Trophoblast cell (in vitro differentiated cells and primary cell): ENCODE measurements around the gene KCND2.

Experiments used
- DNase-seq, 2 donors: peaks; one replicate each; pipeline ENCODE4 v3.0.0-alpha.2; 2016
- H2AFZ ChIP-seq: 2 replicates; pipeline ENCODE4 v1.6.1; 2013; ENCODE audit warnings: low read length, moderate library complexity, mild to moderate bottlenecking; ENCODE audit not compliant: insufficient read depth, poor library complexity
- H2AK5ac ChIP-seq: 2 replicates; pipeline ENCODE4 v1.6.1; 2013; ENCODE audit warnings: mild to moderate bottlenecking, low read length
- H2BK120ac ChIP-seq: 2 replicates; pipeline ENCODE4 v1.6.1; 2013; ENCODE audit warnings: low read length, mild to moderate bottlenecking, moderate library complexity; ENCODE audit not compliant: insufficient read depth, poor library complexity
- H2BK12ac ChIP-seq: 2 replicates; pipeline ENCODE4 v1.6.1; 2013; ENCODE audit warnings: mild to moderate bottlenecking, low read length, moderate library complexity
- H2BK5ac ChIP-seq: 2 replicates; pipeline ENCODE4 v1.6.1; 2013; ENCODE audit warnings: low read length, low read depth, moderate library complexity, mild to moderate bottlenecking; ENCODE audit not compliant: poor library complexity
- H3K14ac ChIP-seq: 2 replicates; pipeline ENCODE4 v1.6.1; 2013; ENCODE audit warnings: mild to moderate bottlenecking, low read length
- H3K18ac ChIP-seq: 2 replicates; pipeline ENCODE4 v1.6.1; 2013; ENCODE audit warnings: mild to moderate bottlenecking, low read length
- H3K23ac ChIP-seq: 2 replicates; pipeline ENCODE4 v1.6.1; 2013; ENCODE audit warnings: low read length
- H3K27ac ChIP-seq: 2 replicates; pipeline ENCODE4 v1.5.1; 2013; ENCODE audit warnings: low read depth, mild to moderate bottlenecking, inconsistent platforms, low read length, moderate library complexity
- H3K27me3 ChIP-seq: 2 replicates; pipeline ENCODE4 v1.6.1; 2013; ENCODE audit warnings: inconsistent platforms, mild to moderate bottlenecking, low read length, moderate library complexity; ENCODE audit not compliant: insufficient read depth
- H3K36me3 ChIP-seq, 2 experiments: 1 replicate in 1 of 2; 2 replicates in 1 of 2; pipeline ENCODE4 v1.6.1; 2013; ENCODE audit warnings: low read length in 2 of 2, mild to moderate bottlenecking in 2 of 2, moderate library complexity in 1 of 2; ENCODE audit not compliant: insufficient read depth in 2 of 2, control insufficient read depth in 1 of 2
- H3K4ac ChIP-seq: 2 replicates; pipeline ENCODE4 v1.6.1; 2013; ENCODE audit warnings: low read depth, mild to moderate bottlenecking, low read length, moderate library complexity
- H3K4me1 ChIP-seq, 2 experiments: 1 replicate in 1 of 2; 2 replicates in 1 of 2; pipeline ENCODE4 v1.6.1; 2013; ENCODE audit warnings: low read length in 2 of 2, mild to moderate bottlenecking in 2 of 2, moderate library complexity in 1 of 2; ENCODE audit not compliant: insufficient read depth in 2 of 2, control insufficient read depth in 1 of 2
- H3K4me2 ChIP-seq: 2 replicates; pipeline ENCODE4 v1.6.1; 2013; ENCODE audit warnings: inconsistent platforms, mild to moderate bottlenecking, low read length, moderate library complexity
- H3K4me3 ChIP-seq: 2 replicates; pipeline ENCODE4 v1.5.1; 2013; ENCODE audit warnings: mild to moderate bottlenecking, low read depth, low read length, inconsistent platforms
- H3K79me1 ChIP-seq: one replicate; pipeline ENCODE4 v1.6.1; 2013; ENCODE audit warnings: low read length
- H3K79me2 ChIP-seq: 2 replicates; pipeline ENCODE4 v1.6.1; 2013; ENCODE audit warnings: low read length, mild to moderate bottlenecking; ENCODE audit not compliant: control insufficient read depth, insufficient read depth, poor library complexity
- H3K9ac ChIP-seq: 2 replicates; pipeline ENCODE4 v1.6.1; 2013; ENCODE audit warnings: mild to moderate bottlenecking, low read length
- H3K9me3 ChIP-seq: 2 replicates; pipeline ENCODE4 v1.6.1; 2013; ENCODE audit warnings: low read depth, mild to moderate bottlenecking, control low read depth, inconsistent platforms, low read length; ENCODE audit not compliant: insufficient read depth
- H4K12ac ChIP-seq: 2 replicates; pipeline ENCODE4 v1.6.1; 2013; ENCODE audit warnings: low read depth, mild to moderate bottlenecking, low read length, moderate library complexity
- H4K8ac ChIP-seq: 2 replicates; pipeline ENCODE4 v1.6.1; 2013; ENCODE audit warnings: low read depth, mild to moderate bottlenecking, low read length, moderate library complexity
- H4K91ac ChIP-seq: one replicate; pipeline ENCODE4 v1.6.1; 2013; ENCODE audit warnings: low read depth, mild to moderate bottlenecking, low read length, moderate library complexity
- WGBS: extraction: QIAGEN DNeasy Blood & Tissue Kit; methylation state at CpG from one replicate; pipeline ENCODE4 v1.1.7; 2013; ENCODE audit warnings: missing lambda C conversion rate; ENCODE audit not compliant: insufficient read length, insufficient coverage; ENCODE audit errors: extremely low coverage; 5-methylcytosine and 5-hydroxymethylcytosine counted together

KCND2 gene

GRCh38 chr7:120502132-120502531 is 229.2 kb downstream of the KCND2 start:
- H4K12ac ChIP-seq = no peak overlapping the region
- no peak overlapping the region for H2AK5ac ChIP-seq
- no peak overlapping the region for H3K14ac ChIP-seq
- no peak overlapping the region for H3K4me2 ChIP-seq
- no peak overlapping the region for H2AFZ ChIP-seq
- no peaks in the 10 kb centered on the region for H3K9me3 ChIP-seq
- H3K4me3 ChIP-seq = no peak overlapping the region
- no peak overlapping the region for H4K91ac ChIP-seq
- no CpG with 5 or more reads among the region's 1 CpG for WGBS
- H3K4me1 ChIP-seq = no peaks in the 10 kb centered on the region
- H3K18ac ChIP-seq = no peak overlapping the region
- no peaks in the 10 kb centered on the region for H3K79me1 ChIP-seq
- no peak overlapping the region for H2BK120ac ChIP-seq
- no peaks in the 10 kb centered on the region for H3K36me3 ChIP-seq
- no peak for DNase-seq
- no peak overlapping the region for H3K23ac ChIP-seq
- no peak overlapping the region for H4K8ac ChIP-seq
- H3K27ac ChIP-seq = no peak overlapping the region
- no peaks in the 10 kb centered on the region for H3K79me2 ChIP-seq
- no peaks in the 10 kb centered on the region for H3K27me3 ChIP-seq
- H2BK12ac ChIP-seq = no peak overlapping the region
- H3K4ac ChIP-seq = no peak overlapping the region
- H3K9ac ChIP-seq = no peak overlapping the region
- no peak overlapping the region for H2BK5ac ChIP-seq

- WGBS = no CpG with 5 or more reads among the region's 1 CpG
- Histone ChIP-seq H3K23ac (no peak overlapping the region), H2AFZ (no peak overlapping the region), H4K12ac (no peak overlapping the region), H3K4me3 (no peak overlapping the region), H3K14ac (no peak overlapping the region), H2BK12ac (no peak overlapping the region), H3K18ac (no peak overlapping the region), H3K4ac (no peak overlapping the region), H3K79me1 (no peaks in the 10 kb centered on the region), H3K27ac (no peak overlapping the region), H3K9me3 (no peaks in the 10 kb centered on the region), H3K9ac (no peak overlapping the region), H4K91ac (no peak overlapping the region), H2BK120ac (no peak overlapping the region), H3K27me3 (no peaks in the 10 kb centered on the region), H2AK5ac (no peak overlapping the region), H3K79me2 (no peaks in the 10 kb centered on the region), H3K4me2 (no peak overlapping the region), H4K8ac (no peak overlapping the region), H3K36me3 (no peaks in the 10 kb centered on the region), H3K4me1 (no peaks in the 10 kb centered on the region), H2BK5ac (no peak overlapping the region)
- peak in 1 of 2 donors; percentile 27 for DNase-seq
Measured at GRCh38 chr7:120502825-120503224, 229.8 kb downstream of the KCND2 start.

- Histone ChIP-seq H4K12ac (no peak overlapping the region), H3K14ac (no peak overlapping the region), H2BK120ac (no peak overlapping the region), H3K27me3 (no peaks in the 10 kb centered on the region), H3K9me3 (no peaks in the 10 kb centered on the region), H3K4ac (no peak overlapping the region), H2BK12ac (no peak overlapping the region), H3K4me2 (no peak overlapping the region), H4K91ac (no peak overlapping the region), H3K9ac (no peak overlapping the region), H3K4me1 (no peaks in the 10 kb centered on the region), H2AFZ (no peak overlapping the region), H3K4me3 (no peak overlapping the region), H3K36me3 (no peaks in the 10 kb centered on the region), H2AK5ac (no peak overlapping the region), H3K79me1 (no peaks in the 10 kb centered on the region), H3K79me2 (no peaks in the 10 kb centered on the region), H3K18ac (no peak overlapping the region), H3K27ac (no peak overlapping the region), H2BK5ac (no peak overlapping the region), H3K23ac (no peak overlapping the region), H4K8ac (no peak overlapping the region)
- DNase-seq = no peak
Measured at GRCh38 chr7:120504386-120504785, 231.4 kb downstream of the KCND2 start.

- H3K79me2 ChIP-seq = no peaks in the 10 kb centered on the region
- no peaks in the 10 kb centered on the region for H3K36me3 ChIP-seq
- H2AFZ ChIP-seq = no peak overlapping the region
- no peak overlapping the region for H3K4ac ChIP-seq
- H4K91ac ChIP-seq = no peak overlapping the region
- H2AK5ac ChIP-seq = no peak overlapping the region
- no peak overlapping the region for H3K4me2 ChIP-seq
- no peak overlapping the region for H3K23ac ChIP-seq
- H2BK12ac ChIP-seq = no peak overlapping the region
- no peak for DNase-seq
- H3K4me1 ChIP-seq = no peaks in the 10 kb centered on the region
- no peak overlapping the region for H2BK120ac ChIP-seq
- H3K9ac ChIP-seq = no peak overlapping the region
- no peaks in the 10 kb centered on the region for H3K9me3 ChIP-seq
- H3K14ac ChIP-seq = no peak overlapping the region
- no peak overlapping the region for H3K18ac ChIP-seq
- no peaks in the 10 kb centered on the region for H3K27me3 ChIP-seq
- H2BK5ac ChIP-seq = no peak overlapping the region
- H4K8ac ChIP-seq = no peak overlapping the region
- no peak overlapping the region for H3K27ac ChIP-seq
- no peaks in the 10 kb centered on the region for H3K79me1 ChIP-seq
- no peak overlapping the region for H4K12ac ChIP-seq
- no peak overlapping the region for H3K4me3 ChIP-seq
Measured at GRCh38 chr7:120505770-120506169, 232.8 kb downstream of the KCND2 start.

- Histone ChIP-seq H3K14ac (no peak overlapping the region), H2BK120ac (no peak overlapping the region), H3K9me3 (no peaks in the 10 kb centered on the region), H4K91ac (no peak overlapping the region), H3K4me2 (no peak overlapping the region), H3K23ac (no peak overlapping the region), H3K4me1 (no peaks in the 10 kb centered on the region), H3K79me1 (no peaks in the 10 kb centered on the region), H2BK12ac (no peak overlapping the region), H2AK5ac (no peak overlapping the region), H3K36me3 (no peaks in the 10 kb centered on the region), H2AFZ (no peak overlapping the region), H2BK5ac (no peak overlapping the region), H3K4me3 (no peak overlapping the region), H3K27me3 (no peaks in the 10 kb centered on the region), H4K12ac (no peak overlapping the region), H4K8ac (no peak overlapping the region), H3K4ac (no peak overlapping the region), H3K27ac (no peak overlapping the region), H3K18ac (no peak overlapping the region), H3K79me2 (no peaks in the 10 kb centered on the region), H3K9ac (no peak overlapping the region)
- no peak for DNase-seq
- no CpG with 5 or more reads among the region's 3 CpGs for WGBS
Measured at GRCh38 chr7:120512701-120513100, 239.7 kb downstream of the KCND2 start.
